Measurements from ENCODE around the gene INHBB.

INHBB gene

GRCh38 chr2:120302301-120302700 lies 43.6 kb upstream of the INHBB start:
- no peak overlapping the region for H2AFZ ChIP-seq (ENCODE audit: low read depth, low read length, severe bottlenecking)
- no peaks in the 10 kb centered on the region for H3K36me3 ChIP-seq (ENCODE audit: low read length)
- H3F3A ChIP-seq (ENCODE audit: insufficient read depth): no peaks in the 10 kb centered on the region
- no peaks in the 10 kb centered on the region for H4K20me1 ChIP-seq (ENCODE audit: low read depth, low read length)
- TF ChIP-seq, protein P1, sequence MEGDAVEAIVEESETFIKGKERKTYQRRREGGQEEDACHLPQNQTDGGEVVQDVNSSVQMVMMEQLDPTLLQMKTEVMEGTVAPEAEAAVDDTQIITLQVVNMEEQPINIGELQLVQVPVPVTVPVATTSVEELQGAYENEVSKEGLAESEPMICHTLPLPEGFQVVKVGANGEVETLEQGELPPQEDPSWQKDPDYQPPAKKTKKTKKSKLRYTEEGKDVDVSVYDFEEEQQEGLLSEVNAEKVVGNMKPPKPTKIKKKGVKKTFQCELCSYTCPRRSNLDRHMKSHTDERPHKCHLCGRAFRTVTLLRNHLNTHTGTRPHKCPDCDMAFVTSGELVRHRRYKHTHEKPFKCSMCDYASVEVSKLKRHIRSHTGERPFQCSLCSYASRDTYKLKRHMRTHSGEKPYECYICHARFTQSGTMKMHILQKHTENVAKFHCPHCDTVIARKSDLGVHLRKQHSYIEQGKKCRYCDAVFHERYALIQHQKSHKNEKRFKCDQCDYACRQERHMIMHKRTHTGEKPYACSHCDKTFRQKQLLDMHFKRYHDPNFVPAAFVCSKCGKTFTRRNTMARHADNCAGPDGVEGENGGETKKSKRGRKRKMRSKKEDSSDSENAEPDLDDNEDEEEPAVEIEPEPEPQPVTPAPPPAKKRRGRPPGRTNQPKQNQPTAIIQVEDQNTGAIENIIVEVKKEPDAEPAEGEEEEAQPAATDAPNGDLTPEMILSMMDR (IDR thresholded peaks at IDR 0.05; ENCODE audit: insufficient read depth, low read length, poor library complexity, severe bottlenecking): no peak
- no peak for TF ChIP-seq EZH2phosphoT487 (conservative IDR thresholded peaks at IDR 0.05; ENCODE audit: low read length)
- no peaks in the 10 kb centered on the region for H3K27me3 ChIP-seq (ENCODE audit: low read length)
- H3K9me2 ChIP-seq (replicated peaks; ENCODE audit: insufficient read depth, low read length): no peaks in the 10 kb centered on the region
- no peak overlapping the region for H3K27ac ChIP-seq (ENCODE audit: low read depth, low read length)
- H3K4me2 ChIP-seq (ENCODE audit: low read depth, low read length, poor library complexity, severe bottlenecking): no peak overlapping the region
- H3K9me3 ChIP-seq (ENCODE audit: insufficient read depth, low read length): no peaks in the 10 kb centered on the region
- H3K9ac ChIP-seq (ENCODE audit: low read length): no peak overlapping the region
- H3K4me3 ChIP-seq (ENCODE audit: insufficient read depth, low read length, poor library complexity, severe bottlenecking): no peak overlapping the region
- H3K79me2 ChIP-seq (ENCODE audit: insufficient read depth, low read length): no peaks in the 10 kb centered on the region

- no peaks in the 10 kb centered on the region for H3K27me3 ChIP-seq (ENCODE audit: low read length)
- H3K27ac ChIP-seq (ENCODE audit: low read depth, low read length): no peak overlapping the region
- H4K20me1 ChIP-seq (ENCODE audit: low read depth, low read length): no peaks in the 10 kb centered on the region
- H3K36me3 ChIP-seq (ENCODE audit: low read length): no peaks in the 10 kb centered on the region
- no peak overlapping the region for H3K4me3 ChIP-seq (ENCODE audit: insufficient read depth, low read length, poor library complexity, severe bottlenecking)
- H3K4me2 ChIP-seq (ENCODE audit: low read depth, low read length, poor library complexity, severe bottlenecking): no peak overlapping the region
- no peaks in the 10 kb centered on the region for H3K9me3 ChIP-seq (ENCODE audit: insufficient read depth, low read length)
- TF ChIP-seq, protein P1 (IDR thresholded peaks at IDR 0.05; ENCODE audit: insufficient read depth, low read length, poor library complexity, severe bottlenecking): no peak
- TF ChIP-seq EZH2phosphoT487 (conservative IDR thresholded peaks at IDR 0.05; ENCODE audit: low read length): no peak
- H3K79me2 ChIP-seq (ENCODE audit: insufficient read depth, low read length): no peaks in the 10 kb centered on the region
- H3F3A ChIP-seq (ENCODE audit: insufficient read depth): no peaks in the 10 kb centered on the region
- no peaks in the 10 kb centered on the region for H3K9me2 ChIP-seq (replicated peaks; ENCODE audit: insufficient read depth, low read length)
- no peak overlapping the region for H3K9ac ChIP-seq (ENCODE audit: low read length)
- no peak overlapping the region for H2AFZ ChIP-seq (ENCODE audit: low read depth, low read length, severe bottlenecking)
Measured at GRCh38 chr2:120303177-120303576, 42.8 kb upstream of the INHBB start.

DNA sequence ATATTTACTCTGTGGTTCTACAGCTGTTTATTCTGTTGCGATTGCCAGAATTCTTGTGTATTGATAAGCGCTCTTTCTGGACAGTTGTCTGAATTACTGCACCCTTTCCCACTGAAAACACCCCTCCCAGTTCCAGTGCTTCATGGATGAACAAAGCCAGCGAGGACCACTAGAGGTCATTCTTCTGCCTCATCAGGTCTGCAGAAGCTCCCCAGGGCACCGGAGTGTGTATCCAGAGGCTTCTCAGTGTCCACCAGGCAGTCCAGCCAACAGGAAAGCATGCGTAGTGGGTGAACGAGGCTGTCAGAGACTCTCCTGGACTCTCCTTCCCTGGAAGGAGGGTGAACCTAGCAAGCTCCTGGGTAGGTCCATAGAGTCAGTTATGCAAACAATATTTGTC lies 40.6 kb upstream of the INHBB start:
- TF ChIP-seq, protein P1 (IDR thresholded peaks at IDR 0.05; ENCODE audit: insufficient read depth, low read length, poor library complexity, severe bottlenecking): no peak
- TF ChIP-seq EZH2phosphoT487 (conservative IDR thresholded peaks at IDR 0.05; ENCODE audit: low read length): no peak
- Histone ChIP-seq H3F3A (ENCODE audit: insufficient read depth) (peaks cover 11% of the 10 kb centered on the region; the same call in 1 of the 2 replicates), H3K27ac (ENCODE audit: low read depth, low read length) (no peak overlapping the region), H3K27me3 (ENCODE audit: low read length) (no peaks in the 10 kb centered on the region), H2AFZ (ENCODE audit: low read depth, low read length, severe bottlenecking) (no peak overlapping the region), H3K4me3 (ENCODE audit: insufficient read depth, low read length, poor library complexity, severe bottlenecking) (no peak overlapping the region), H3K4me2 (ENCODE audit: low read depth, low read length, poor library complexity, severe bottlenecking) (no peak overlapping the region), H3K36me3 (ENCODE audit: low read length) (no peaks in the 10 kb centered on the region), H4K20me1 (ENCODE audit: low read depth, low read length) (no peaks in the 10 kb centered on the region), H3K9me2 (replicated peaks; ENCODE audit: insufficient read depth, low read length) (no peaks in the 10 kb centered on the region), H3K9me3 (ENCODE audit: insufficient read depth, low read length) (no peaks in the 10 kb centered on the region), H3K79me2 (ENCODE audit: insufficient read depth, low read length) (no peaks in the 10 kb centered on the region), H3K9ac (ENCODE audit: low read length) (no peak overlapping the region)

All from SU-DHL-6 (cell line).